Gastroesophageal sphincter (tissue), 4 donors: ENCODE measurements around the gene IQCF5. TPM values are rescaled to one million over a fixed set of nuclear protein-coding genes. Genes with fewer than 3 reads are reported as not detected.
"Not testable (repeated sequence)": the region's sequence is repeated elsewhere in the genome, so short reads cannot be mapped to it uniquely, and the experiment has no call there.

Source experiments
- ATAC-seq: fragments of 150-250 bp; one replicate; pipeline ENCODE4 v1.9.1; 2016; ENCODE audit warnings: mild to moderate bottlenecking, moderate library complexity
- H3K27ac ChIP-seq, 4 donors: fragments of 200-600 bp; sonication (generic) in 3 of 4; 1 replicate in 3 of 4; 2 replicates in 1 of 4; pipeline ENCODE4 v1.5.1; 2016 to 2019
- H3K27me3 ChIP-seq: fragments of 200-600 bp; sonication (generic); one replicate; pipeline ENCODE4 v1.5.1; 2019
- H3K36me3 ChIP-seq, 2 donors: fragments of 200-600 bp; sonication (generic); one replicate each; pipeline ENCODE4 v1.5.1; 2019; ENCODE audit warnings: control low read depth in 1 of 2
- H3K4me1 ChIP-seq, 3 donors: fragments of 200-600 bp; sonication (generic); 1 replicate in 2 of 3; 2 replicates in 1 of 3; pipeline ENCODE4 v1.5.1; 2016 to 2019; ENCODE audit warnings: control low read depth in 2 of 3
- H3K4me3 ChIP-seq, 2 donors: fragments of 200-600 bp; sonication (generic); one replicate each; pipeline ENCODE4 v1.5.1; 2019; ENCODE audit warnings: mild to moderate bottlenecking in 1 of 2, moderate library complexity in 1 of 2
- H3K9me3 ChIP-seq, 3 donors: fragments of 200-600 bp; sonication (generic); one replicate each; pipeline ENCODE4 v1.5.1; 2017 to 2019; ENCODE audit warnings: control low read depth in 2 of 3
- EP300 ChIP-seq: sonication (generic); formaldehyde crosslinking; IDR thresholded peaks from one replicate; pipeline ENCODE4 v1.6.1; 2017; ENCODE audit warnings: antibody characterized with exemption, mild to moderate bottlenecking
- POLR2A ChIP-seq, 2 donors: fragments of 450-650 bp; IDR thresholded peaks; one replicate each; pipeline ENCODE4 v1.6.1; 2017; ENCODE audit warnings: antibody characterized with exemption in 2 of 2, mild to moderate bottlenecking in 2 of 2, moderate library complexity in 1 of 2
- POLR2AphosphoS5 ChIP-seq: sonication (generic); formaldehyde crosslinking; IDR thresholded peaks from one replicate; pipeline ENCODE4 v1.6.1; 2017; ENCODE audit warnings: antibody characterized with exemption
- WGBS, 2 donors: methylation state at CpG; one replicate each; pipeline ENCODE4 v1.1.5; 2018; ENCODE audit warnings: low coverage in 1 of 2; 5-methylcytosine and 5-hydroxymethylcytosine counted together
- total RNA-seq, 4 donors: library from RNA; depleted of rRNA; stranded (reverse); fragments of >200 nt; gene quantifications; one replicate each; pipeline ENCODE4 v1.1.0, GENCODE V29; 2016
- TF ChIP-seq, protein P1 (sequence below), 4 experiments: fragments of 200-600 bp in 2 of 4; fragments of 450-650 bp in 2 of 4; sonication (generic) in 1 of 4; IDR thresholded peaks; one replicate each; pipeline ENCODE4 v1.5.1; 2017 to 2019; ENCODE audit warnings: antibody characterized with exemption in 4 of 4, mild to moderate bottlenecking in 2 of 4, moderate library complexity in 2 of 4

IQCF5 gene
- total RNA-seq, 4 donors from 2014 or later = not detected

DNA sequence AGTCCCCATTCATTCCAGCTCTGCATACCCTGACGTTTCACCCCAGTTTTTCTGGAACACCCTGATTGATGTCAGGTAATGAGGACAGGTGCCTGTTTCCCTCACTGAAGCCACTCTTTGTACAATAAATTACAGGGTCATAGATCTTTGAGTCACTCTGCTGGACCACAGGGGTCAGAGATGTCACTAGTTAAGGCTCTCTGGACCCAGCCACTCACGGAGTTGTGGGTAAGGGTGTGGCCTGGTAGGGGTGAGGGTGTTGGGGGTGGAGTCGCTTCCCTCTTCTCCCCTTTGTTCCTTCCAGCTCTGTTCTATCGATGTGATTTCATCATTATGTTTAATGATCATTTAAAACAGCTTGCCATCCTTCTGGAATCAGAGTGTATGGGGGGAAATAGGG lies 512 bp downstream of the IQCF5 start:
- TF ChIP-seq POLR2AphosphoS5 (no peak), EP300 (no peak), POLR2A (IDR thresholded peaks at IDR 0.05) (no peak)
- Histone ChIP-seq H3K4me1 (no peaks in the 10 kb centered on the region), H3K27me3 (peaks cover 32% of the 10 kb centered on the region), H3K27ac (no peak overlapping the region), H3K4me3 (no peak overlapping the region), H3K9me3 (no peaks in the 10 kb centered on the region), H3K36me3 (no peaks in the 10 kb centered on the region)
- ATAC-seq = no peak
- whole genome bisulfite sequencing, 2 donors = 56 to 66% methylated on average over 3 to 4 of the region's 4 CpGs

DNA sequence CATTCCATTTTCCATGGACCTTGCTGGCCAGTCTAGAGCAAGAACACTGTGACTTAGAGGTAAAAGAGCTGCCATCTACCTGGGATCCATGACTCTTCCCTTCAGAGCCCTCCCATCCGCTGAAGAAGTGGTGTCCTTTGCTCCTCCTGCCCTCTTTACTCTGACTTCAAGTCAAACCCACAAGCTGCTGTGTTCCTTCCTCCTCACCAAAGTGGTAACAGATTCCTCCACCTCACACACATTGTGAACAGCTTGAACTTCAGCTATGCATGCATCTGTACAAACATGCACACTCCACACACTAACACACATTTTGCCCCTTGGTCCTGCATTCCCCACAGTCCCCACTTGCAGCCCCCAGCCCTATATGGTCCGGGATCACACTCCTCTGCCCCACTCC lies 990 bp downstream of the IQCF5 start:
- Histone ChIP-seq H3K9me3 (no peaks in the 10 kb centered on the region), H3K27me3 (peaks cover 31% of the 10 kb centered on the region), H3K27ac (no peak overlapping the region), H3K36me3 (no peaks in the 10 kb centered on the region), H3K4me1 (no peaks in the 10 kb centered on the region), H3K4me3 (no peak overlapping the region)
- ATAC-seq = no peak
- WGBS, 2 donors = 56 to 83% methylated on average over 2 of the region's 2 CpGs
- TF ChIP-seq POLR2AphosphoS5 (no peak), EP300 (no peak), POLR2A (IDR thresholded peaks at IDR 0.05) (no peak)
- TF ChIP-seq, protein P1, sequence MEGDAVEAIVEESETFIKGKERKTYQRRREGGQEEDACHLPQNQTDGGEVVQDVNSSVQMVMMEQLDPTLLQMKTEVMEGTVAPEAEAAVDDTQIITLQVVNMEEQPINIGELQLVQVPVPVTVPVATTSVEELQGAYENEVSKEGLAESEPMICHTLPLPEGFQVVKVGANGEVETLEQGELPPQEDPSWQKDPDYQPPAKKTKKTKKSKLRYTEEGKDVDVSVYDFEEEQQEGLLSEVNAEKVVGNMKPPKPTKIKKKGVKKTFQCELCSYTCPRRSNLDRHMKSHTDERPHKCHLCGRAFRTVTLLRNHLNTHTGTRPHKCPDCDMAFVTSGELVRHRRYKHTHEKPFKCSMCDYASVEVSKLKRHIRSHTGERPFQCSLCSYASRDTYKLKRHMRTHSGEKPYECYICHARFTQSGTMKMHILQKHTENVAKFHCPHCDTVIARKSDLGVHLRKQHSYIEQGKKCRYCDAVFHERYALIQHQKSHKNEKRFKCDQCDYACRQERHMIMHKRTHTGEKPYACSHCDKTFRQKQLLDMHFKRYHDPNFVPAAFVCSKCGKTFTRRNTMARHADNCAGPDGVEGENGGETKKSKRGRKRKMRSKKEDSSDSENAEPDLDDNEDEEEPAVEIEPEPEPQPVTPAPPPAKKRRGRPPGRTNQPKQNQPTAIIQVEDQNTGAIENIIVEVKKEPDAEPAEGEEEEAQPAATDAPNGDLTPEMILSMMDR (IDR thresholded peaks at IDR 0.05) = no peak

DNA sequence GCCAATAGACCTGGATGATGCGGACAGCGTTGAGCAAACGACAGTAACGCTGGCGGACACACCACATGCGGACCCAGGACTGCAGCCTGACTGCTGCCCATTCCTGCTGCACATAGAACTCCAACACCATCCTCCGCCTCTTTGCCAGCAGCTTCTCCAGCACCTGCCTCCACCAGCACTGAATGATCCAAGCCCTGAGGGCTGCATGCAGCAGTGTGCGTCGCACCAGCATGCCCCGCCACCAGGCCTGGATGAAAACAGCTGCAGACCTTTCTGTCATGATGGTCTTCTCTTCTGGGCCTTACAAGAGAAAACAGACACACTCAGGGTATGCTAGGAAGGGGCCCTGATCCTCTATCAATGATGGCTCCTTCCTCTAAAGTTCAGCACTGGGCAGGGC lies 1.5 kb downstream of the IQCF5 start:
- H3K27me3 ChIP-seq = peaks cover 35% of the 10 kb centered on the region
- no peaks in the 10 kb centered on the region for H3K36me3 ChIP-seq
- TF ChIP-seq POLR2A (IDR thresholded peaks at IDR 0.05) = no peak
- TF ChIP-seq EP300 = no peak
- TF ChIP-seq, protein P1 (IDR thresholded peaks at IDR 0.05) = no peak
- TF ChIP-seq POLR2AphosphoS5 = no peak
- no peak overlapping the region for H3K4me3 ChIP-seq
- no peaks in the 10 kb centered on the region for H3K4me1 ChIP-seq
- no peak overlapping the region for H3K27ac ChIP-seq
- no peaks in the 10 kb centered on the region for H3K9me3 ChIP-seq
- no peak for ATAC-seq
- WGBS, 2 donors = 100% methylated on average over 2 of the region's 10 CpGs; no CpG with 5 or more reads in 1 of the 2 donors

DNA sequence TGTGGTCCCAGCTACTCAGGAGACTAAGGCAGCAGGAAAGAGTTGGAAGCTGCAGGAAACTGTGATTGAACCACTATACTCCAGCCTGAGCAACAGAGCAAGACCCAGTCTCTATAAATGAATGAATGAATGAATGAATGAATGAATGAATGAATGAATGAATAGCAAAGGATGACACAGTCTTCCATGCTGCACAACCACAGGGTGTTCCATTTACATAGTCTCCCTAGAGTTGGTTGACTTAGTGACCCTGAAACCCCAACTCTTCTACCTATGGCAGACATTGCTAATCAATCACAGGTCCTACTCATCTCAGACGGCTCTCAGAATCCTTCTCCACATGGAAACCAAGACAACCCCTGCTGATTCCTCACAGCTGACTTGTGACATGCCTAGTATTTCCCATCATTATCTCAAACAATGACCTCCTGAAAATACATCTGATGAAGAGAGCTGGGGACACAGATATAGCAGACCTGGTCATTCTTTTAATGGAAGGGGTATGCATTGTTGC lies 2.1 kb downstream of the IQCF5 start:
- H3K4me3 ChIP-seq = no peak overlapping the region
- peaks cover 37% of the 10 kb centered on the region for H3K27me3 ChIP-seq
- H3K4me1 ChIP-seq = no peaks in the 10 kb centered on the region
- 20 to 40% methylated on average over 1 of the region's 1 CpG for WGBS, 2 donors
- H3K9me3 ChIP-seq = no peaks in the 10 kb centered on the region
- no peaks in the 10 kb centered on the region for H3K36me3 ChIP-seq
- no peak for ATAC-seq
- TF ChIP-seq, protein P1 (IDR thresholded peaks at IDR 0.05) = no peak
- TF ChIP-seq EP300 (no peak), POLR2A (IDR thresholded peaks at IDR 0.05) (no peak), POLR2AphosphoS5 (no peak)
- no peak overlapping the region for H3K27ac ChIP-seq

DNA sequence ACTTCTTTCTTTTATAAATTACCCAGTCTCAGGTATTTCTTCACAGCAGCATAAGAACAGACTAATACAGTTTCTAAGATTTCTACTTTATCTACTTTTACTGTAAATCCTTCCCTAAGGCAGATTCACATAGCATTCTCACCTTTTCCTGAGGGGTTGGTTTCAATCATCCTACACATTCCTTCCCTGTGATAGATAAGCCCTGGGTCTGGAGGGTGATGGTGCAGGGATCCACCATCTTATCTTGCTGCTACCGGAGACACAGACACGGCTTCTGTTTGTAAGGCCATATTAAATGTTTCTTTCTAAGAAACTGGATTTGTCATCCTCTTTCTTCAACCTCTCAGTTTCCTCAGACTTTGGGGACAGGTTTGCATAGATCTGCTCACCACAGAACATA lies 6.1 kb downstream of the IQCF5 start:
- Histone ChIP-seq H3K4me3 (no peak overlapping the region), H3K9me3 (no peaks in the 10 kb centered on the region), H3K4me1 (no peaks in the 10 kb centered on the region), H3K27me3 (peaks cover 26% of the 10 kb centered on the region), H3K27ac (no peak overlapping the region), H3K36me3 (no peaks in the 10 kb centered on the region)
- TF ChIP-seq EP300 = no peak
- TF ChIP-seq POLR2AphosphoS5 = no peak
- TF ChIP-seq, protein P1 (IDR thresholded peaks at IDR 0.05) = no peak
- no peak for TF ChIP-seq POLR2A (IDR thresholded peaks at IDR 0.05)
- 9 to 28% methylated on average over 2 of the region's 2 CpGs for WGBS, 2 donors
- no peak for ATAC-seq

GRCh38 chr3:51868896-51869295 lies 6.5 kb downstream of the IQCF5 start:
- not testable (repeated sequence) for ATAC-seq, H3K4me3 ChIP-seq, H3K4me1 ChIP-seq, H3K27ac ChIP-seq, H3K9me3 ChIP-seq, H3K36me3 ChIP-seq
- peaks cover 26% of the 10 kb centered on the region for H3K27me3 ChIP-seq
- WGBS, 2 donors = 45% methylated on average over 1 of the region's 1 CpG; no CpG with 5 or more reads in 1 of the 2 donors
